Measurements from ENCODE around the gene CMBL.

GRCh38 chr5:10275991-10276390 lies 31.7 kb downstream of the CMBL start:
- TF ChIP-seq FOXM1 (IDR thresholded peaks at IDR 0.05; ENCODE audit: borderline replicate concordance, low read depth) (no peak), TEAD4 (IDR thresholded peaks at IDR 0.05) (no peak), REST (IDR thresholded peaks at IDR 0.05; ENCODE audit: low read depth) (no peak), RAD21 (IDR thresholded peaks at IDR 0.05; ENCODE audit: low read depth) (no peak), YY1 (IDR thresholded peaks at IDR 0.05; ENCODE audit: low read depth) (no peak), CREB1 (IDR thresholded peaks at IDR 0.05; ENCODE audit: low read depth) (no peak), TAF1 (IDR thresholded peaks at IDR 0.05; ENCODE audit: low read depth) (no peak), TCF12 (IDR thresholded peaks at IDR 0.05; ENCODE audit: low read depth) (no peak), CEBPB (IDR thresholded peaks at IDR 0.05) (no peak), EP300 (IDR thresholded peaks at IDR 0.05; ENCODE audit: borderline replicate concordance) (no peak), EGR1 (IDR thresholded peaks at IDR 0.05) (no peak), ZBTB7A (IDR thresholded peaks at IDR 0.05; ENCODE audit: low read depth) (no peak), USF1 (IDR thresholded peaks at IDR 0.05) (no peak), MAX (IDR thresholded peaks at IDR 0.05) (no peak)
